ENCODE measurements around the gene SEC16A.

SEC16A gene

DNA sequence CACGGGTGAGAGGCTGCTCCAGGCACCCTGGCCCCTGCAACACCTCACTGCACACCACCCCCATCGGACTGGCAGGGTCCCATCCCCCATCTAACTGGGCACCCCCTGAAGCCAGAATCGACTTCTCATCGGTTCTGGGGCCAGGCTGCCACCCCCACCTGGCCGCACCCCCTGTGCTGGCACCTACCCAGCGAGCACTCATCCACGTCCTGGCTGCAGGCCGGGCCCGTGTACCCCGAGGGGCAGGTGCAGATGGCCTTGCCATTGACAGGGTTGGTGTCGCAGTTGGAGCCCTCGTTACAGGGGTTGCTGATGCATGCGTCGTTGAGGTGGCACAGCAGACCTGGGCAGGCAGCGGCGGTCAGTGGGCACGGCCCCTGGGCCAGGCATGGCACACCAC lies 35.1 kb upstream of the SEC16A start:
- DNase-seq (ENCODE audit: low spot score) (no peak), FAIRE-seq (no peak)

DNA sequence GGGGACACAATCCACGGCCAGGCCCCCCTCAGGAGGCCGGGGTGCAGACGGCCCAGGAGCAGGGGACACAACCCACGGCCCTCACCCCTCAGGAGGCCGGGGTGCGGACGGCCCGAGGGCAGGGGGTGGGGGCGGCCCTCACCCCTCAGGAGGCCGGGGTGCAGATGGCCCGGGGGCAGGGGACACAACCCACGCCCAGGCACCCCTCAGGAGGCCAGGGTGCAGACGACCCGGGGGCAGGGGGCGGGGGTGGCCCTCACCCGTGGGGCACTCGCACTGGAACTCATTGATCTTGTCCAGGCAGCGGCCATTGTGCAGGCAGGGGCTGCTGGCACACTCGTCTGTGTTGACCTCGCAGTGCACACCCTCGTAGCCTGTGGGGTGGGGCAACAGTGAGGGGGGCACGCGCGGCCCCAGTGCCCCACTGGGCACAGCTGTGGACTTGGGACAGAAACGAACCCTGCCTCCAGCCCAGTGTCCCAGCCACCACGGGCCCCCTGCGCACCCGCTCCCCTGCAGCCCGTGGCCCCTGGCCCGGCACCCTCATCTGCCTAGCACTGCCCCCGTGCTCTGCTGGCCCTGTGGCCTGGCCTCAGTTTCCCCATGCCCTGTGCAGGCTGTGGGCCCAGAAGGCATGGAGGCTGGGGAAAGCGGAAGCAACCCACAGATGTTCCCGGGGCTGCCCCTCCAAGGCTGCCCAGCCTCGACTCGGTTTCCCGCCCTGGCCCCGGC lies 34.3 kb upstream of the SEC16A start:
- FAIRE-seq (no peak), DNase-seq (ENCODE audit: low spot score) (no peak)

DNA sequence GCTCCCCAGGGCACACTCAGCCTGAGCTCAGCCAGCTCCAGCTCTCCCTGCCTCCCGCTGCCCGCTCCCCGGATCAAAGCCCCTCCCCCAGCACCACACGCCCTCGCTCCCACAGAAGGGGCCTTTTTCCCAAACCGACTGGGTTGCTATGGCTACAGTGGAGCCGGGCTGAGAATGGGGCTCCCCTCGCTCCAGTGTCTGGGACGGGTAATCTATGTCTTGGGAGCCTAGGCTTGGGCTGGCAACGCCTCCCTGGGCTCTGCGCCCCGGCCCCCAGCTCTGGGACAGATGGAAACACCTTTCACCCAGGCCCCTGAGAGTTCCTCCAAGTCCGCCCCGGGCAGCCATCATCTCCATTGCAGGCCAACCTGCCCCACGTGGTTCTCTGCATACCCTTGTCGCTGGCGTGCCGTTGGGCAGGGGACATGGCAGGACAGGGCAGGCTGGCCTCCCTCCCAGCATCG lies 33.4 kb upstream of the SEC16A start:
- DNase-seq (ENCODE audit: low spot score) (no peak), FAIRE-seq (no peak)

DNA sequence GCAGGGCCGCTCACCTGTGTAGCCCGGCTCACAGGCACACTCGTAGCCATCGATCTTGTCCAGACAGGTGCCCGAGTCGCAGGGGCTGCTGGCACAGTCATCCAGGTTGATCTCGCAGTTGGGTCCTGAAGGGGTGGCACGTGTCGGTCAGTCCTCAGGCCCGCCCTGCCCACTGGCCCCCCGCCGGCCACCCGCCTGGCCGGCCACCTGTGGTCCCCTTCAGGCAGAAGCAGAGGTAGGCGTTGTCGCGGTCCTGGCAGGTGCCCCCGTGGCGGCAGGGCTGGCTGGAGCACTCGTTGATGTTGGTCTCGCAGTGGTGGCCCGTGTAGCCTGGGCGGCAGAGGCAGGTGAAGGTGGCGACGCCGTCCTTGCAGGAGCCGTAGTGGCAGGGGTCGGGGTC lies 32.4 kb upstream of the SEC16A start:
- FAIRE-seq (no peak), DNase-seq (ENCODE audit: low spot score) (no peak)

DNA sequence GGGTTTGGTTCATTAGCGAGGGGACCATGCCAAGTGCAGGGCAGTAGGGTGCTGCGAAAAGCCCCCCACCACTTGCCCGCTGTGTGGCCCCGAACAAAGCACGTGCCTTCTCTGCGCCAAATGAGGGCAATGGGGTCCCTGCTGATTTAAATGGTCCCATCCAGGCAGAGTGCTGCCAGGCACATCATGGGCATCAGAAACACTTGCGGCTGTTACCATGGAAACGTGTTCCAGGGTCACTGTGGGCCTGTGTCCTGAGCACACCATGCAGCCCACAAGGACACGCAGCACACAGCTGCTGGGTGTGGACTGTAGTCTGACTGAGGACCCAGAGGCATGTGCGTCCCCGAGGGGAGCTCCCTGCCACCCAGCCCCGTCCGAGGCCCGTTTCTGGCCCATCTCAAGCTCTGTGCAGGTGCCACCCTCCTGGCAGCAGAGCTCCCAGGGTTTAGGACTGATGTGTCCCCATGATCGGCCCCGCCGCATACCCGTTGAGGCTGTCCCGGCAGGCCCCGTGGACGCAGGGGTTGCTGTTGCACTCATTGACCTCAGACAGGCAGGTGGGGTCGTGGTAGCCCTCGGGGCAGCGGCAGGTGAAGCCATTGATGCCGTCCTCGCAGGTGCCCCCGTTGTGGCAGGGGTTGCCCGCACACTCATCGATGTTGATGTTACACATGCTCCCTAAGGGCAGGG lies 31.3 kb upstream of the SEC16A start:
- FAIRE-seq (no peak), DNase-seq (ENCODE audit: low spot score) (no peak)

DNA sequence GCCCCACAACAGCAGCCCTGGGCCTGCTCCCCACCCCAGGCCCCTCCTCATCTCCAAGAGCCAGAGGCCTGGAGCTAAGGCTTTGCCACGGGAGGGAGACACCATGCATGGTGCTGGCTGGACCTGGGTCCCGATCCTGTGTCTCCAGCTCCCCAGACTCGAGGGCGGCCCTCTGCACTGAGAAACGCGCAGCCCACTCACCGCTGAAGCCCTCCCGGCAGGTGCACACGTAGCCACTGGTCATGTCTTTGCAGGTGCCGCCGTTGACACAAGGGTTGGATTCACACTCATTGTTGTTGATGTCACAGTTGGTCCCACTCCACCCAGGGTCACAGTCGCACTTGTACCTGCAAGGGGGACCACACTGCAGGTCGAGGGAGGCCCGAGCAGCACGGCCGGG lies 30.4 kb upstream of the SEC16A start:
- FAIRE-seq (no peak), DNase-seq (ENCODE audit: low spot score) (no peak)

DNA sequence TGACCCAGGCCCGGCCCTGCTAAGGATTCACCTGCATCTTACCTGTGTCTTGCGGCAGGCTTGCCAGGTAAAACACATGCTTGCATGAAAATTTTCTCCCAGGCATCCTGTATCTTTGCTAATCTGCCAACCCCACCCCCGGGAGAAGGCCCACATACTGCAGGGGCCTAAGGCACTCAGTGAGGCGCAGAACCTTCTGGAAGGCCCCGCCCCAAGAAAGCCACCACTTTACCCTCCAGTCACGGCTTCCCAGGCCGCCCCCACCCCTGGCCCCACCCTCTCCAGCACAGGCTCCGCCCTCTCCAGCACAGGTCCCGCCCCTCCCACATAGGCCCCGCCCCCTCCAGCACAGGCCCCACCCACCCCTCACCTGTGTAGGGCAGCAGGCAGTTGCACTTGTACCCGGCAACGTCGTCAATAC lies 29.8 kb upstream of the SEC16A start:
- FAIRE-seq (peak; percentile 32), DNase-seq (ENCODE audit: low spot score) (peak; percentile 60)

DNA sequence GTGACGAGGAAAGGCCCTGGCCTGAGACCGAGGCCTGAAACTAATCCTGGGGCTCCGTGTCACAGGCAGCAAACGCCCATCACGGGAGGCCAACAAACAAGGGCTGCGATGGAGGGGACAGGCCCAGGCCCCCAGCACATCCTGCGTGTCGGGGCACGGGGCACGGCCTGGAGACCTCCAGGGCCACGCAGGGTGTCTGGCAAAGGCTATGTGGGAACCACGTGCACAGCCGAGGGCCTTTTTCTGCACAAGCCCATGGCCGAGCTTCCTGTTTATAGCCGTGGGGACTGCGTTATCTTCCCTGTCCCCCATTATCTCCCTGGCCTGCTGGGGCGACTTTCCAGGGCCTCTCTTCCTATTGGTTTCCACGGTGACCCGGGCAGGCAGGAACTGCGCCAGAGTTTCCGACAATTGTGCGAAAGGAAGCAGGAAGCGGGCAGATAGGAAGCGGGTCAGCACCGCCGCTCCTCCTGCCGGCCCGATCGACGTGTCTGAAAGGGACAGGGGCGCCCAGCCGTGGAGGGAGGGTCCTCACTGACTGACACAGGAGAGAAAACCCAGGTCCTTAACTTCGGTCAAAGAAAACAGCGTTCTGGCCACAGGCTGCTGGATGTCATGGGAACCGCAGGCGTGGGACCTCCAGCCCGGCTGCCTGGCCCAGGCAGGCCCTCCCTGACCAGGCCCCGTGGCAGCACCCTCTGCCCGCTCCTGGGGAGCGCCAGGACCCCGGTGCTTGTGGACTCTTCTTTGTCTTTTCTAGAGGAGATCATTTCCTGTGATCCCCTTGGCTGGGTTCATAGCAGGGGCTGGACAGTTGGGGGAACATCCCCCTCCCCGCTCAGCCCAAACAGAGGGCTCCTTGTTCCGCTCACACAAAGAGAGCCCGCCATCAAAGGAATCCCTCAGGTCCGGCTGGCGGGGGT lies 29.1 kb upstream of the SEC16A start:
- FAIRE-seq, result no peak
- no peak for DNase-seq (ENCODE audit: low spot score)

DNA sequence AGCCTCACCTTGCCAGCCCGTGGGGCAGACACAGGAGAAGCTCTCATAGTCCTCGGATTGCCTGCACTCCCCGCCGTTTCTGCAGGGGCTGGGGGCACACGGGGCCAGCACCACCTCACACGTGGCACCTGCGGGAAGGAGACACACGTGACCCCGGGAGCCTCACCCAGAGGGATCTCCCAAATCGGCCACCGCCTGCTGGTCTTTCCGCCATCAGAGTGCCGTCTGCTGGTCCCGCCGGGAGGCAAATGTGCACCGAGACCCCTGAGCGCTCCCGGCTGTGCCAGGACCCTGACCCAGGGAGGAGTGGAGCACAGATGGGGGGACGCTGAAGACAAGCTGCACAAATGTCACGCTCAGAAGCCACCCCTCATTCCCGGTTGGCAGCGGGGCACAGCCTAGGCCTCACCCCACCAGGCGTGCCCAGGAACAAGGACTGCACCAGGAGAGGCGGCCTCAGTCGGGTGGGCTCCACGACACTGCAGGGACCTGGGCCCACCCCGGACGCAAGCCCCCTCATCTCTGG lies 28.4 kb upstream of the SEC16A start:
- no peak for DNase-seq (ENCODE audit: low spot score)
- no peak for FAIRE-seq

DNA sequence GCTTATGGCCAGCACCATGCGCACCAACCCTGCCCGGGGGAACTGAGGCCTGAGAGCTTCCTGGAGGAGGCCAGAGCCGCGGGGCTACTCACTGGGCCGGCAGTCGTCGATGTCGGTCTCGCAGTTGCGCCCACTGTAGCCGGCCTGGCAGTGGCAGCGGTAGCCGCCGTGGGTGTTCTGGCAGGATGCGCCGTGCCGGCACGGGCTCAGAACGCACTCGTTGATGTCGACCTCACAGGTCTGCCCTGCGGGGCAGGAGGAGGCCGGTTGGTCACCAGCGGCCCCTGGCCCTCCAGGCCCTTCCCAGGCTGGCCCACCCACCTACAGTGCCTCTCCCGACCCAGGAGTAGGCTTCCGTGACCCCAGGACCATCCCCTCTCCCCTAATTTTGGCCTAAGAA lies 27.7 kb upstream of the SEC16A start:
- FAIRE-seq, result no peak
- DNase-seq (ENCODE audit: low spot score), result no peak

DNA sequence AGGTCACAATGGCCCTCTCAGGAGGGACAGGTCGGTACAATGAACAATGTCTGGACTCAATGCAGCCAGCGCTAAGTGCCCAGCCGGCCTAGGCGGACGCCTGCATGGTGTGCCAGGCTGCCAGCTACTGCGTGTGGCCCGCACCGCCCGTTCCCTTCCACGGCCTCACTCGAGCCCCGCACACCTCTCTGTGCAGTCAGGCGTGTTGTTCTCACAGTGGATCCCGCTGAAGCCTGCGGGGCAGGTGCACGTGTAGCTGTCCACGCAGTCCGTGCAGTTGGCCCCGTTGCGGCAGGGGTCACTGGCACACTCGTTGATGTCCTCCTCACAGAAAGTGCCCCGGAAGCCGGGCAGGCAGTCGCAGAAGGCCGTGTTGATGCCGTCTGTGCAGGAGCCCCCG lies 26.7 kb upstream of the SEC16A start:
- no peak for FAIRE-seq
- DNase-seq (ENCODE audit: low spot score), result no peak

DNA sequence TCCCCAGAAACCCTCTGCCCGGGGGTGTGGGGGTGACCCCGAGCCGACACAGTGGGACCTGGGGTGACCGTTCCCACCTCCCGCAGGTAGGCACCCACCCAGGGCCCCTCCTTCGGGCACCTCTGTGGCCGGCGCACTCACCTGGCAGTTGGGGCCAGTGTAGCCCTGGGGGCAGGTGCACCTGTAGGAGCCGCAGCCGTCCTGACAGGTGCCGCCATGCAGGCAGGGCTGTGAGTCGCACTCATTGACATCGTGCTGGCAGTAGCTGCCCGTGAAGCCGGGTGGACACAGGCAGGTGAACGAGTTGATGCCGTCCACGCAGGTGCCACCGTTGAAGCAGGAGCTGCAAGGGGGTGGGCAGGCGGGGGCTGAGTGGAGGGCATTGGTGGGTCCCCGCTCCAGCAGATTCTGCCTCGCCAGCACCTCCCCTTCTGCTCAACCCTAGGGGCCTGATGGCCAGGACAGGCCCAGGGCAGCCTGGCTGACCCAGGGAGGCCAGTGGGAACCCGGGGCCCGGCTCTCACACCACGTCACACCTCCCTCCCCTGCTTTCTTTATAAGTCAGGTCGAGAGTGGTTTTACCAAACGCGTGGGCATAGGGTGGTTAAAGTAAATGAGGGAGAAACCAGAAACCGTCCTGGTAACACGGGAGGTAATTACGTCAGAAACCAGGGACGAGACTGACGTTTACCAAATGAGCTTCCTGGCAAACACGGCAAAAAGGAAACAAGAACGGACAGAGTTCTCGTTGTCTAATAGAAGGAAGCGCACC lies 26.1 kb upstream of the SEC16A start:
- DNase-seq (ENCODE audit: low spot score) (no peak), FAIRE-seq (no peak)

DNA sequence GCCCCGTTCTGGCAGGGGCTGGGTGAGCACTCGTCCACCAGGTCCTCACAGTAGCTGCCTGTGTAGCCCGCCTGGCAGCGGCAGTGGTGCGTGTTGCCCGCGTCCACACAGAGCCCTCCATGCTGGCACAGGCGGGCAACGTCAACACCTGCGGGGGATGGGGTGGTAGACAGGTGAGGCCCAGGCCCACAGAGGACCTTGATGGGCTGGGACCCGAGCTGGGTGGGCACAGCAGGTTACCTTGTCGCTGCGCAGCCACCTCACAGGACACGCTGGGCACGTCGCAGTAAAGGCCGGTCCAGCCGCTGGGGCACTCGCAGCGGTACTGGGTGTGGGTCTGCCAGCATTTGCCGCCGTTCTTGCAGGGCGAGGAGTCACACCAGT lies 25.1 kb upstream of the SEC16A start:
- DNase-seq (ENCODE audit: low spot score), result no peak
- FAIRE-seq, result no peak

DNA sequence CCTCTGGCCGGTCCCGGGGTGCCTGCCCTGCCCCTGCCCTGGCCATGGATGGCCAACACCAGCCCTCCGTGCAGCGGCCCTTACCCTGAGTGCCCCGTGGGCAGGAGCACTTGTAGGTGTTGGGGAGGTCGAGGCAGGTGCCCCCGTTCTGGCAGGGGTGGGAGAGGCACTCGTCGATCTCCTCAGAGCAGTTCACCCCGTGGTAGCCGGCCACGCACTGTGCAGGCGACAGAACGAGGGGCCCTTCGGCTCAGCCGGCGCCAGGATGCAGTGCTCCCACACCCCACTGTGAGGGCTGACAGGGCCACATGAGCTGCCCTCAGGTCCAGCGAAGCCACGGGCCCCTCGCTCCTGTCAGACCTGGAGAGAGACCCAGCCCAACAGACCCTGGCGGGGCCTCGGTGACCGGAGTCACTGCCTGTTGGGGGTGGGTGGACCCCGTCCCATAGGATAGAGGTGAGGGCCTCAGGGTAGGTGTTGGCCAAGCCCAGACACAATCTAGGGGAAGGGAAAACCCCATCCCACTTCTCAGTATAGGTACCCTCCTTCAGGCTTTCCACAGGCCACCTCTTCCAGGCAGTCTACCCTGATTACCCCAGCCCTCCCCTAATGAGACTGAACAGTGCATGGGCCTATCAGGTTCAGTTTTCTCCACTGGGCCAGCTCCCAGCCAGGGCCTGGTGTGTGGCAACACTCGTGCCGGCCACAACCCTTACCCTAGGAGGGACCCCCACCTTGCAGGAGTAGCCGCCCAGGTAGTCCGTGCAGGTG lies 24.6 kb upstream of the SEC16A start:
- no peak for FAIRE-seq
- DNase-seq (ENCODE audit: low spot score), result no peak

DNA sequence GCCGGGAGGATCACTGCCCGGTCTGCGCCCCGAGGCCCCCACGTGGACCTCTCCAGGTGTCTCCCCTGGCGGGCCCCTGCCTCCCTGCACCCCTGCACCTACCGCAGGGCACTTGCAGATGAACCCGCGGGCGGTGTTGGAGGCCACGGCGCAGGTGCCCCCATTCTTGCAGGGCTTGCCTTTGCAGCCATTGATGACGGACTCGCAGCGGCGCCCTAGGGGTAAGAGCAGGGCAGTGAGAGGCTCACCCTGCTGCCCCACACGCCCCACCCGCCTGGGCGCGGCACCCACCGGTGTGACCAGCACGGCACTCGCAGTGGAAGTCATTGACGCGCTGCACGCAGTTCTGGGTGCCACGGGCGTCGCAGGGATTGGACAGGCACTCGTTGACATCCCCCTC lies 23.6 kb upstream of the SEC16A start:
- no peak for FAIRE-seq
- DNase-seq (ENCODE audit: low spot score), result no peak

DNA sequence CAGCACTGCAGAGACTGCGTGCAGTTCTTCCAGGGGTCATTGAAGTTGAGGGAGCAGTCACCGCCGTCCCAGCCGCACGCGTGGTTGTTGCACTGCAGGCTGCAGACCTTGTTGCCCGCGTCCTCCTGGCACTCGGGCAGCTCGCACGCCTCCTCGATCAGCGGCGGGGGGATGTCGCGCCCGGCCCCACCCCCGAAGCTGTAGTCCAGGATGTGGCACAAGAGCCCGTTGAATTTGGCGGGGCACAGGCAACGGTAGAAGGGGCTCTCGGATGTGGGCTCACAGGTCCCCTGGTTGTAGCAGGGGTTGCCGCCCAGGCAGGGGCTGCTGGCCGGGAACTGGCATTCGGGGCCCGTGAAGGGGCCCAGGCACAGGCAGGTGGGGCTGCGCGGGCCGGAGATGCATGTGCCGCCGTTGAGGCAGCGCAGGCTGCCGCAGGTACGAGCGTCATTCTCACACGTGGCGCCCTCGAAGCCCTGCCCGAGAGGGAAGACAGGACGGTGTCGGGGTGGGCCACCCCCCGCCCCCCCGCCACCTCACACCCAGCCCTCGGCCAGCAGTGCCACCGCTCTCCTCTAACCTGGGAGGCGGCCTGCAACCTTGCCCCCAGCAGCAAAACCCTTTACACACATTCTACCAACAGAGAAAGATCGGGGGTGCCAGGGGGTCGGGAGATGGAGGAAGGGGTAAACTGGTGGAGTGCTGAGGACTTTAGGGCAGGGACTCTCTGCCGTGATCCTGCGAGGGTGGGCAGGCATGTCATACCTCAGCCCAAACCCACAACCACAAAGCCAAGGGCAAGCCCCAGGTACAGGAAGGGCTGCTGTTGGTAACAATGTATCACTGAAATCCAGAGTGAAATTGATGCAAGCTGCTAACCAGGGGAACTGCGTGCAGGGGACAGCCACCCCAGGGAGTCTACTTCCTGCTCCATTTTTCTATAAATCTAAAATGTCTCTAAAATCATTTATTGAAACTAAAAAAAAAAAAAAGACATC lies 22.9 kb upstream of the SEC16A start:
- DNase-seq (ENCODE audit: low spot score) (no peak), FAIRE-seq (no peak)

DNA sequence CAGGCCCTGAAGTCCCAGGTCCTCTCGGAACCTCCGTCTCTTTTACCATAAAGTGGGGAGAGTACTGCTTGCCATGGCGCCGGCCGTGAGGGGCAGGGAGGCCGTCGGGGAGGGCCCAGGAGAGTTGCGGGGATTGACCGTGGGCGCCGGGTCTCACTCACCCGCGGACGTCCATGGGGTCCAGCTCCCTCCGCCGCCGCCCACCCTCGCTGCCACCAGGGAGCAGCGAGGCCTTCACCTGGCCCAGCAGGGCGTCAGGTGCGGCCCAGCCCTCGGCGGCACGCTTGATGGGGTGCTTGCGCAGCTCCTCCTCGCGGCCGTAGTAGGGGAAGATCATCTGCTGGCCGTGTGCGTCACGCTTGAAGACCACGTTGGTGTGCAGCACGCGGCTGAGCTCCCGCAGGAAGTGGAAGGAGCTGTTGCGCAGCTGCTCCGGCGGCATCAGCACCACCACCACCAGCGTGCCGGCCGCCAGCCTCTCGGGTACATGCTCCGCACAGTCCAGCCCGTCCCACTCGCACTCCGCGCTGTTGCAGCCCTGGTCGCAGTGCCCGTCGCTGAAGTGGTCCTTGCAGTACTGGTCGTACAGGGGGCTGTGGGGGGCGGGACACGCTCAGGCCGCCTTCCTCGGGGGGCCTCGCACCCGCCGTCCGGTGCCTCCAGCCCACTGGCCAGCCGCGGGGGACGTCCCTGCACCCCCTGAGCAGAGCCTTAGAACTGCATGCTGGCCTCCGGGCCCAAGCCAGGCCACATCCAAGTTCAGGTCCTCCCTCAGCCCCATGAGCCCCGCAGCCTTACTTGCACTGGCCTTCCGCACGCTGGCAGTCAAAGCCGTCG lies 21.9 kb upstream of the SEC16A start:
- FAIRE-seq (no peak), DNase-seq (ENCODE audit: low spot score) (no peak)

DNA sequence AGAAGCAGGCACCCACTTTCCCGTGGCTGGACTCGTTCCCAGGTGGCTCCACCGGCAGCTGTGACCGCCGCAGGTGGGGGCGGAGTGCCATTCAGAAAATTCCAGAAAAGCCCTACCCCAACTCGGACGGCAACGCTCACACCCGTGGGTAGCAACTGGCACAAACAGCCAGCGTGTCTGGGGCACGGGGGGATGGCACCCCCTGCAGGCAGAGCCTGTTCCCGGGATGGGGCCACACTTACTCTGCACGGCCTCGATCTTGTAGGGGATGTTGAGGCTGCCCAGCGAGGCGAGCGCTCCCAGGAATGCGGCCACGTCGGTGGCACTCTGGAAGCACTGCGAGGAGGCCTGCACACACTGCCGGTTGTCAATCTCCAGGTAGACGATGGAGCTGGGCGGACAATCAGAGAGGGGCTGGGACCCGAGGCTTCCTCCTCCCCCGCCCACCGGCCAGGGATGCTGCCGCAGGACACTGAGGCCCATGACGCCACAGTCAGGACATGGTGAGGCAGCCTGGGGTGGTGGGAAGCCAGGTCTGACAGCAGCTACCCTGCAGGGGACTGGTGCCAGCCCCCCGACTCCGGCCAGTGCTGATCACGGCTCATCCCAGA lies 20.2 kb upstream of the SEC16A start:
- FAIRE-seq (no peak), DNase-seq (ENCODE audit: low spot score) (no peak)
